ENCODE results near the gene MAP3K1. TPM values are rescaled to one million over a fixed set of nuclear protein-coding genes. Genes with fewer than 3 reads are reported as not detected.

Gene MAP3K1
- total and polyA plus RNA-seq, 7 donors: 3.0 to 12.5 (median 8.4) TPM

DNA sequence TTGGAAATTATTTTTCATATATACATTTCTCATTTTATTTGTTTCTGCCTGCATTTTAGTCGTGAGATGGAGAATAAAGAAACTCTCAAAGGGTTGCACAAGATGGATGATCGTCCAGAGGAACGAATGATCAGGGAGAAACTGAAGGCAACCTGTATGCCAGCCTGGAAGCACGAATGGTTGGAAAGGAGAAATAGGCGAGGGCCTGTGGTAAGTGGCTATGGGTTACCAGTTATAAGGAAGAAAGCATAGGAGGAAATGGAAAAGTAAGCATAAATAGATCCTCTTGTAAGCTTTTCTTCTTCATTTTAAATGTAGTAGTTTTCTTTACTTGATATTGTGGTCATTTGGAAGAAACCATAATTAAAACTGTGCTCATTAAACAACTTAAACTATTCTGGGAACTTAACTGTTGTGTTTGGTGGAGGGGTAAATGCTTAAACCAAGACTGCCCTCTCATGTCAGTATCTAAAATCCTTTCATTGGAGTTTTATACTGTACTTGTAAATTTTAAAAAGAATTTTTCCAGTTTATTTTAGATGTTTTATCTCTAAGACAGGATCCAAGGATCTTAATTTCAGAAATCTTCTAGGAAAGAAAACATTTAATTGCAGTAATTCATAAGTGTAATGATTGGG, 41.3 kb downstream of the MAP3K1 start:
- H3K4me1 ChIP-seq: peaks cover 0 to 28% (median 10%) of the 10 kb centered on the region in 4 donors
- no peak for DNase-seq
- intact Hi-C loops (cut with DNase I): no loop called here
- TF ChIP-seq POLR2AphosphoS5 (IDR thresholded peaks at IDR 0.05): no peak
- no peak for TF ChIP-seq POLR2A (IDR thresholded peaks at IDR 0.05)
- no peak for TF ChIP-seq EP300 (IDR thresholded peaks at IDR 0.05)
- TF ChIP-seq, protein P1, sequence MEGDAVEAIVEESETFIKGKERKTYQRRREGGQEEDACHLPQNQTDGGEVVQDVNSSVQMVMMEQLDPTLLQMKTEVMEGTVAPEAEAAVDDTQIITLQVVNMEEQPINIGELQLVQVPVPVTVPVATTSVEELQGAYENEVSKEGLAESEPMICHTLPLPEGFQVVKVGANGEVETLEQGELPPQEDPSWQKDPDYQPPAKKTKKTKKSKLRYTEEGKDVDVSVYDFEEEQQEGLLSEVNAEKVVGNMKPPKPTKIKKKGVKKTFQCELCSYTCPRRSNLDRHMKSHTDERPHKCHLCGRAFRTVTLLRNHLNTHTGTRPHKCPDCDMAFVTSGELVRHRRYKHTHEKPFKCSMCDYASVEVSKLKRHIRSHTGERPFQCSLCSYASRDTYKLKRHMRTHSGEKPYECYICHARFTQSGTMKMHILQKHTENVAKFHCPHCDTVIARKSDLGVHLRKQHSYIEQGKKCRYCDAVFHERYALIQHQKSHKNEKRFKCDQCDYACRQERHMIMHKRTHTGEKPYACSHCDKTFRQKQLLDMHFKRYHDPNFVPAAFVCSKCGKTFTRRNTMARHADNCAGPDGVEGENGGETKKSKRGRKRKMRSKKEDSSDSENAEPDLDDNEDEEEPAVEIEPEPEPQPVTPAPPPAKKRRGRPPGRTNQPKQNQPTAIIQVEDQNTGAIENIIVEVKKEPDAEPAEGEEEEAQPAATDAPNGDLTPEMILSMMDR (IDR thresholded peaks at IDR 0.05): no peak
- no peaks in the 10 kb centered on the region for H3K9me3 ChIP-seq
- H3K4me3 ChIP-seq: no peak overlapping the region
- no peak overlapping the region for H3K27ac ChIP-seq
- 75 to 86% methylated on average over 5 of the region's 5 CpGs for WGBS, 2 donors
- H3K27me3 ChIP-seq: no peaks in the 10 kb centered on the region
- H3K36me3 ChIP-seq: peaks cover 0 to 11% (median 0%) of the 10 kb centered on the region in 4 donors

DNA sequence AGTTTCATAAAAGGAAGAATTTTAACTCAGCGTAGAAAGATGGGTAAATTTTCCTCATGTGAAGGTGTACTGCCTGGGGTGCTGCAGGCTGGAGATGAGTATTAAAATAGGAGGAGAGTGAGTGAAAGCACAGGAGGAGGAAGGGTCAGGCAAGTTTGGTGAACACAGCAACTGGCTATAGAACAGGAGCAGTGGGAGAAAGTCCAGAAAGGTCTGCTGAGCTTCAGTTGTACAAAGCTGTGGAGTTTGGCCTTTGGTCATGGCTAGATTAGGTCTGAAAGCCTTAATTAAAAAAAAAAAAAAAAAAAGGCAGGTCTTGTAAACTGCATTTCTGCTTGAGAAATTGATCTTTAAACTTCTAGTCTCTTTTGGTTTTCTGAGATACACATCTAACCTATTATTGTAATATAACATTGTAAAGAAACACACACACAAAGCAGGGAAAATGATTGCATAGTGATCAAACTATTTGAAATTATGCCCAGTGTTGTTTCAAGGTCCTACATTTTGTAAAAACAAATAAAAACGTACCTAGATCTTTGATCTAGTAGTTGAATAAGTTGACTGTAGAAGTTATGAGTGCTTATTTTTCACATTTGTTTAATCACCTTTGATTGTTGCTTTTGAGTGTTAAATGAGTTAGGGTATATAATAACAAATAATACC, 43.6 kb downstream of the MAP3K1 start:
- H3K4me1 ChIP-seq: peaks cover 0 to 15% (median 9%) of the 10 kb centered on the region in 4 donors
- H3K27me3 ChIP-seq: no peaks in the 10 kb centered on the region
- TF ChIP-seq, protein P1 (IDR thresholded peaks at IDR 0.05): no peak
- TF ChIP-seq POLR2AphosphoS5 (IDR thresholded peaks at IDR 0.05): no peak
- no peak for TF ChIP-seq EP300 (IDR thresholded peaks at IDR 0.05)
- no peak for TF ChIP-seq POLR2A (IDR thresholded peaks at IDR 0.05)
- H3K9me3 ChIP-seq: no peaks in the 10 kb centered on the region
- no peak overlapping the region for H3K4me3 ChIP-seq
- DNase-seq: no peak
- WGBS, 2 donors: 67 to 82% methylated on average over 2 of the region's 2 CpGs
- peaks cover 0 to 19% (median 0%) of the 10 kb centered on the region in 4 donors for H3K36me3 ChIP-seq
- H3K27ac ChIP-seq: no peak overlapping the region
- intact Hi-C loops (cut with DNase I): no loop called here

DNA sequence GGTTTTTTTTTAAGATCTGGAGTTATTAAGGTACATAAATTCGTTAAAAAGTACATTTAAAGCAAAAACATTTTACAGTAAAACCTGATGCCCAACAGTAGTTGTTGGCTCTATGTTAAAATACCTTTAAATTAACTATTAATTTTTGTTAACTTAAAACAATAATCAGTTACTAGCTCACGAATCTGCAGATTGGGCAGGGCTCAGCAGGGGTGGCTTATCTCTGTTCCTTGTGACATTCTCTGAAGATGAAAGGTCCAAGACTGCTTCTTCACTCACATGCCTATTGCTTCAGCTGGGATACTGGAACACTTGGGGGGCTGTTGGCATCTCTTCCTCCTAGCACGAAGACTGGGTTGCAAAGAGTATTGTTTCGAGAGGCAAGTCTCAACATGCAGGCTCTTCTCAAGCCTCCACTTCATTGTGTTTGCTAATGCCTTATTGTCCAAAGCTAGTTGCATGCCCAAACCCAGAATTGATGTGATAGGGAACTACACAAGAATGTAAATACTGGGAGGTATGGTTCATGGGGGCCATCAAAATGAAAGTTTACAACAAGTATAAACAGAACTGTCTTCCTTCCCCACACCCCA, 46.6 kb downstream of the MAP3K1 start:
- Histone ChIP-seq H3K36me3 (peaks cover 0 to 41% (median 3%) of the 10 kb centered on the region in 4 donors), H3K4me1 (no peaks in the 10 kb centered on the region), H3K27ac (no peak overlapping the region), H3K9me3 (no peaks in the 10 kb centered on the region), H3K27me3 (no peaks in the 10 kb centered on the region), H3K4me3 (no peak overlapping the region)
- 87 to 96% methylated on average over 4 of the region's 4 CpGs for WGBS, 2 donors
- intact Hi-C loops (cut with DNase I): no loop called here
- no peak for DNase-seq
- no peak for TF ChIP-seq EP300 (IDR thresholded peaks at IDR 0.05)
- no peak for TF ChIP-seq POLR2AphosphoS5 (IDR thresholded peaks at IDR 0.05)
- TF ChIP-seq POLR2A (IDR thresholded peaks at IDR 0.05): no peak
- TF ChIP-seq, protein P1 (IDR thresholded peaks at IDR 0.05): no peak

GRCh38 chr5:56862909-56863308, 47.6 kb downstream of the MAP3K1 start:
- Histone ChIP-seq H3K4me3 (no peak overlapping the region), H3K36me3 (peaks cover 0 to 43% (median 3%) of the 10 kb centered on the region in 4 donors), H3K27me3 (no peaks in the 10 kb centered on the region), H3K9me3 (no peaks in the 10 kb centered on the region), H3K27ac (no peak overlapping the region), H3K4me1 (no peaks in the 10 kb centered on the region)
- no peak for DNase-seq
- 58 to 73% methylated on average over 3 of the region's 3 CpGs for WGBS, 2 donors
- intact Hi-C loops (cut with DNase I): no loop called here
- TF ChIP-seq POLR2AphosphoS5 (IDR thresholded peaks at IDR 0.05): no peak

GRCh38 chr5:56871777-56872176, 56.4 kb downstream of the MAP3K1 start:
- no peaks in the 10 kb centered on the region for H3K27me3 ChIP-seq
- no peak overlapping the region for H3K27ac ChIP-seq
- H3K9me3 ChIP-seq: no peaks in the 10 kb centered on the region
- 59 to 88% methylated on average over 2 of the region's 2 CpGs for WGBS, 2 donors
- no peak for DNase-seq
- H3K36me3 ChIP-seq: peaks cover 0 to 48% (median 2%) of the 10 kb centered on the region in 4 donors
- peaks cover 0 to 16% (median 0%) of the 10 kb centered on the region in 4 donors for H3K4me1 ChIP-seq
- TF ChIP-seq EP300 (IDR thresholded peaks at IDR 0.05) (no peak), POLR2AphosphoS5 (IDR thresholded peaks at IDR 0.05) (no peak), POLR2A (IDR thresholded peaks at IDR 0.05) (no peak)
- TF ChIP-seq, protein P1 (IDR thresholded peaks at IDR 0.05): no peak
- no peak overlapping the region for H3K4me3 ChIP-seq
- intact Hi-C loops (cut with DNase I): no loop called here
